GM06990 (cell line): ENCODE results near the gene ZBTB49.

Experiments used
- DNase-seq: peaks from one replicate; pipeline ENCODE4 v3.0.0-alpha.2; 2011; ENCODE audit not compliant: insufficient read length; ENCODE audit errors: extremely low read depth
- H3K27me3 ChIP-seq: replicated peaks from 2 replicates; pipeline ENCODE4 v1.6.0; 2011; ENCODE audit warnings: low read length; ENCODE audit not compliant: control insufficient read depth, insufficient read depth
- H3K36me3 ChIP-seq: 2 replicates; pipeline ENCODE4 v1.5.1; 2011; ENCODE audit warnings: low read length; ENCODE audit not compliant: control insufficient read depth, insufficient read depth
- H3K4me3 ChIP-seq: replicated peaks from 2 replicates; pipeline ENCODE4 v1.5.1; 2011; ENCODE audit warnings: low read depth, mild to moderate bottlenecking, control low read depth, low read length
- TF ChIP-seq, protein P1 (sequence below): IDR thresholded peaks from 2 replicates; pipeline ENCODE4 v1.5.1; 2011; ENCODE audit warnings: low read length, control low read depth, mild to moderate bottlenecking, inconsistent platforms; ENCODE audit not compliant: insufficient read depth, poor library complexity, severe bottlenecking

The ZBTB49 gene

DNA sequence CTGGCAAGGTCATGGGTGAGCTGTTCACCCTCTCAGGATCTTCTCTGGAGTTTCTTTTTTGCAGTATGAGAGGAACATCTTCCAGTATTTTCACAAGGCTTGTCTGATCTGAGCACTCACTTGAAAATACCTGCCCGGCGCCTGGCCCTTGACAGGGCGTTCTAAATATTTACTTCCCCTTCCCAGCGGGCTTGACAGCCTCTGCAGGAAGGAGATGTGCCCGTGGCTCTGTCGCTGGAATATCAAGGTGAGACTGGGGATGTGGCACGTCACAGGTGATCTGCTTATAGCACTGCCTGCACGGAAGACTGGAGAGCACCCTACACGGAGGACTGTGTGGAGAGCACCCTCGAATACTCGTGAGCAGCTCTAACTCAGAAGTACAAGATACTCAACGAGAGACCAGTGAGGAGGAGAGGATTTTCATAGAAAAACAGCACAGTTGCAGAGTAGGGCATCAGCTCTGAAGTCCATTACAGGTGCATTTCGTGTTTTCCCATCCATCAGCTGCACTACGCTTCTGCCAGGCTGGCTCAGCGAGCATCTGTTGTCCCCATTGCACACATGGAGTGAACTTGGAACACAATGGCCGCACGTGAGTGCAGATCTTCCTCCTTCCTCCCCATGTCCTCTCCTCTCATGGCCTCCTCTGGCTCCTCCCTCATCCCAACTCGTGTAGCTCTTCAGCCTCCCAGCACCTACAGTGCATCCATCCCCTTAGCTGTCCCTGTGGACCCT, 32.1 kb downstream of the ZBTB49 start:
- Histone ChIP-seq H3K36me3 (peaks cover 15% of the 10 kb centered on the region), H3K4me3 (no peak overlapping the region), H3K27me3 (no peaks in the 10 kb centered on the region)
- no peak for DNase-seq
- TF ChIP-seq, protein P1, sequence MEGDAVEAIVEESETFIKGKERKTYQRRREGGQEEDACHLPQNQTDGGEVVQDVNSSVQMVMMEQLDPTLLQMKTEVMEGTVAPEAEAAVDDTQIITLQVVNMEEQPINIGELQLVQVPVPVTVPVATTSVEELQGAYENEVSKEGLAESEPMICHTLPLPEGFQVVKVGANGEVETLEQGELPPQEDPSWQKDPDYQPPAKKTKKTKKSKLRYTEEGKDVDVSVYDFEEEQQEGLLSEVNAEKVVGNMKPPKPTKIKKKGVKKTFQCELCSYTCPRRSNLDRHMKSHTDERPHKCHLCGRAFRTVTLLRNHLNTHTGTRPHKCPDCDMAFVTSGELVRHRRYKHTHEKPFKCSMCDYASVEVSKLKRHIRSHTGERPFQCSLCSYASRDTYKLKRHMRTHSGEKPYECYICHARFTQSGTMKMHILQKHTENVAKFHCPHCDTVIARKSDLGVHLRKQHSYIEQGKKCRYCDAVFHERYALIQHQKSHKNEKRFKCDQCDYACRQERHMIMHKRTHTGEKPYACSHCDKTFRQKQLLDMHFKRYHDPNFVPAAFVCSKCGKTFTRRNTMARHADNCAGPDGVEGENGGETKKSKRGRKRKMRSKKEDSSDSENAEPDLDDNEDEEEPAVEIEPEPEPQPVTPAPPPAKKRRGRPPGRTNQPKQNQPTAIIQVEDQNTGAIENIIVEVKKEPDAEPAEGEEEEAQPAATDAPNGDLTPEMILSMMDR = no peak

DNA sequence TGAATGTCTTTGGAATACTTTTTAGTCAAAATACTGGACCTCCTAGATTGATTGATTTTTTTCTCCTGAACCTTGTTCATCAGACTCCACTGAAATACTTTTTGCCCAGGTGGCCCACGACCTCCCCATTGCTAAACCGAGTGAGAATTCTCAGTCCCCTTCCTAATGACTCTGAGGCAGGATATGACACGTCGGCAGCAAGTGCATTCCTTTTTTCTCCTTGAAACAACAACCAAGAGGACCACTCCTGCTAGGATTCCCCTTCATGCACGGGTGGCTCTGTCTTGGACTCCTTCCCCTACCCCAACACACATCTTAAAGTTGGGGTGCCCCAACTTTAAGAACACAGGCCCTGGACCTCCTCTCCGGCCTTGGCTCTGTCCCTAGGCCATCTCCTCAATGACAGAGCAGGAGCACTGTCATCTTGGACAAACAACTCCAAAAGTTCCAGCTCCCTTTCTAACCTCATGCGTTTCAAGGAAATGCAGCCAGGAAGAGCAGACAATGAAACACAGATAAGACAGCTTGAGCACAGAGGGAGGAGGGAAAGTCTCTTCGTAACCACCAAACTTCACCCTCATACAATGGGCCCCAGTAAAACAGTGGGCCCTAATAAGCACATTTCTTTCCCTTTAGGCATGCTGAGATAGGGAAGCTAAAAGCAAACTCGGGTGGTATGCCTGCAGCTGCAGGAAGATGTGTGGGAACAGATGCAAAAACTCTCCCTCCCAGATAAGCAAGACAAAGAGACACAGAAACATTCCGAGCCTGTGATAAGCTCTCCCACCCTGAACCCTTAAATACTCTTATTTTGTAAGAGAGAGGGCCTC, 33.9 kb downstream of the ZBTB49 start:
- no peak for DNase-seq
- Histone ChIP-seq H3K4me3 (no peak overlapping the region), H3K36me3 (peaks cover 14% of the 10 kb centered on the region), H3K27me3 (no peaks in the 10 kb centered on the region)
- TF ChIP-seq, protein P1 = no peak

DNA sequence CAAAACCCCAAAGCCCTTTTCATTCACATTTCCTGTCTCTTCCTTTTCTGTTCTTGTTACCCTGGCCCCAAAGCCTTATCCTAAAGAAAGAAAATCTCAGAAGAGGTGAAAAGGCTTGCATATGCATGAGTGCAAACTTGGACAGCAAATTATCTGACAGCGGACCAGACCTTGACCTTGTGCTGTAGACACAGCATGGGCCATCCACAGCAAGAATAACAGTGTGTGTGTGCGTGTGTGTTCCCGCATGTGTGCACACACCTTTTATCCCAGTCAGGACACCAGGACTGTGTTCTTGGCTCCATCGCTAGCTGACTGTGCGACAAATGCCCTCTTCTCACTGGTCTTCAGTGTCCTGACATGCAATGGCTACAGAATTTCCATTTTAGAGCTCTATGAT, 35.3 kb downstream of the ZBTB49 start:
- DNase-seq = no peak
- TF ChIP-seq, protein P1 = no peak
- Histone ChIP-seq H3K36me3 (peaks cover 12% of the 10 kb centered on the region), H3K4me3 (no peak overlapping the region), H3K27me3 (no peaks in the 10 kb centered on the region)

DNA sequence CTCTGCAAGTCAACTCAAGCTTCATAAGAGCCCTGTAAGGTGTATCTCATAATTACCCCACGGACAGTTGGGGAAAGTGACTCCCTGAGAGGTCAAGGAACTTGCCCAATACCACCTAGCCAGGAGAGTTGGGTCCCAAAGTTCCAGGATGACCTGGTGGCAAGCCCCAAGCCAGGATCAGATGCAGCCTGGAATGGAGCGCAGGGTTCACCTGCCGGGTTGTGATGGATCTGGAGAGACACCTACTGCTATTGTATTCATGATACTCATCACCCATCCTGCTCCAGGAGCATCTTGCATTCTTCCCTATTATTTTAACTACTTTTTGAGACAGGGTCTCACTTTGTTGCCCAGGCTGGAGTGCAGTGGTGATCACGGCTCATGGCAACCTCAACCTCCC, 36.1 kb downstream of the ZBTB49 start:
- Histone ChIP-seq H3K36me3 (peaks cover 5% of the 10 kb centered on the region), H3K4me3 (no peak overlapping the region), H3K27me3 (no peaks in the 10 kb centered on the region)
- no peak for DNase-seq
- TF ChIP-seq, protein P1 = no peak

DNA sequence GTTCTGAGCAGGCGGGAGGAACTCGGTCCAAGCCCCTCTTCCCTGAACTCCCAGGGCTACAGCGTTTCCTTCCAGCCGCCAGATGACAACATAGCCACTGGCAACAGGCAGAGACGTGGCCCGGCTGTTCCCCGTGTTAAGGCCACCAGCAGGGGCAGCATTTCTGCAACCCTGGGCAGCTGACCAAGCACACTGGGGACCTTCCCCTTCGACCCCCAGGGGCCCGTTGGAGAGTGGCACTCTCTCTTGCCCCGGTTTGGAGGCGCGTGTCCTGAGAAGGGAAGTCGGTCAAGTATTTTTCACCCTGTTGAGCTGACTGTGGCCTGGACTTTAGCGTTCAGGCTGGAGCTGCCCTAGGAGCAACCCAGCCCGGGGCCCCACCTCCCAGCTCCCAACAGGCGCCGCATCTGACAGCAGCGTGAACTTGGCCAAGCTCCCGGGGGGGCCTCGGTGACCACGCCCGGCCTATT, 37.6 kb downstream of the ZBTB49 start:
- Histone ChIP-seq H3K27me3 (no peaks in the 10 kb centered on the region), H3K36me3 (no peaks in the 10 kb centered on the region), H3K4me3 (no peak overlapping the region)
- TF ChIP-seq, protein P1 = peak; percentile 39
- DNase-seq = no peak
